Hematopoietic multipotent progenitor cell (in vitro differentiated cells): ENCODE results near the gene SERPINF2. TPM values are rescaled to one million over a fixed set of nuclear protein-coding genes. Genes with fewer than 3 reads are reported as not detected.
"Not testable (repeated sequence)": the region's sequence is repeated elsewhere in the genome, so short reads cannot be mapped to it uniquely, and the experiment has no call there.

Experiments used
- DNase-seq, 3 donors: peaks; one replicate each; pipeline ENCODE4 v3.0.0-alpha.2; 2011 to 2015; ENCODE audit warnings: low read depth in 2 of 3, low spot score in 2 of 3
- total RNA-seq: library from RNA; depleted of rRNA; stranded (reverse); fragments of >200 nt; gene quantifications from one replicate; pipeline ENCODE4 v1.2.3, GENCODE V29; 2012

The SERPINF2 gene
- total RNA-seq, 1 donor: 4.6 TPM

GRCh38 chr17:1762233-1762900, 19.7 kb downstream of the SERPINF2 start:
- DNase-seq: no peak

- DNase-seq: peak in 2 of 3 donors; percentile 13 to 29
These were observed 20.5 kb downstream of the SERPINF2 start for GRCh38 chr17:1762901-1763898.

- peak; percentile 31 to 85 (median 71) for DNase-seq
These were observed 21.6 kb downstream of the SERPINF2 start for GRCh38 chr17:1764284-1764683.

- DNase-seq: not testable (repeated sequence)
These were observed 22.0 kb downstream of the SERPINF2 start for GRCh38 chr17:1764705-1765104.

- no peak for DNase-seq
These were observed 22.9 kb downstream of the SERPINF2 start for GRCh38 chr17:1765576-1765975.

GRCh38 chr17:1766382-1767135, 23.9 kb downstream of the SERPINF2 start:
- no peak for DNase-seq

GRCh38 chr17:1767358-1767757, 24.7 kb downstream of the SERPINF2 start:
- DNase-seq: no peak

GRCh38 chr17:1769822-1770477, 27.3 kb downstream of the SERPINF2 start:
- DNase-seq: peak in 1 of 3 donors; percentile 23

GRCh38 chr17:1773000-1773695, 30.5 kb downstream of the SERPINF2 start:
- not testable (repeated sequence) for DNase-seq

- peak in 1 of 3 donors; percentile 18 for DNase-seq
These were observed 31.1 kb downstream of the SERPINF2 start for GRCh38 chr17:1773696-1774181.

- DNase-seq: no peak
These were observed 31.9 kb downstream of the SERPINF2 start for GRCh38 chr17:1774390-1775176.

- no peak for DNase-seq
These were observed 33.7 kb downstream of the SERPINF2 start for GRCh38 chr17:1776328-1776727.

GRCh38 chr17:1776857-1777256, 34.2 kb downstream of the SERPINF2 start:
- no peak for DNase-seq

GRCh38 chr17:1779571-1780131, 37.0 kb downstream of the SERPINF2 start:
- no peak for DNase-seq

- no peak for DNase-seq
These were observed 39.5 kb downstream of the SERPINF2 start for GRCh38 chr17:1782171-1782567.

GRCh38 chr17:1783271-1783670, 40.6 kb downstream of the SERPINF2 start:
- DNase-seq: no peak

GRCh38 chr17:1783834-1784611, 41.4 kb downstream of the SERPINF2 start:
- DNase-seq: peak in 2 of 3 donors; percentile 57 to 72

GRCh38 chr17:1785930-1786329, 43.3 kb downstream of the SERPINF2 start:
- no peak for DNase-seq
